ENCODE results near the gene CDT1.

DNA sequence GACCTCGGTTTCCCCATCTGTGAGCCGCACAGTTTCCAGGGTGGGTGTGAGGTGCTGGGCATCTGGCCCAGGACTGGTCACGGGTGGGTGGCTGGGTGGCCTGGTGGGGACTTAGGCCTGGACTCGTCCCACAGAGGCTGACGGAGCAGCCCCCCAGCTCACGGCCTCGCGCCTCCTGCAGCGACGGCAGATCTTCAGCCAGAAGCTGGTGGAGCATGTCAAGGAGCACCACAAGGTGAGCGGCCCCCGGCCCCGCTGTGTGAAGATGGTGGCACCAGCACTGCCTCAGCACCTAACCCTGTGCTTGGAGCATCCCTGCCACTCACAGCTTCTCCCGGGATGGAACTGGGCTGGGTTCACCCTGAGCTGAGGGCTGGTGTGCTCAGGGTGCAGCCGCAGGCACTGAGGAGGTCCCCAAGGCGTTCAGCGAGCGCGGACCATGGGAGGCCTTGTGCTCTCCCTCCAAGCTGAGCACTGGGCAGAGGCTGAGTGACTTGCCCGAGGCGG, 2.4 kb downstream of the CDT1 start:
- no peak for TF ChIP-seq EP300 (IDR thresholded peaks at IDR 0.05)
- TF ChIP-seq, protein P1, sequence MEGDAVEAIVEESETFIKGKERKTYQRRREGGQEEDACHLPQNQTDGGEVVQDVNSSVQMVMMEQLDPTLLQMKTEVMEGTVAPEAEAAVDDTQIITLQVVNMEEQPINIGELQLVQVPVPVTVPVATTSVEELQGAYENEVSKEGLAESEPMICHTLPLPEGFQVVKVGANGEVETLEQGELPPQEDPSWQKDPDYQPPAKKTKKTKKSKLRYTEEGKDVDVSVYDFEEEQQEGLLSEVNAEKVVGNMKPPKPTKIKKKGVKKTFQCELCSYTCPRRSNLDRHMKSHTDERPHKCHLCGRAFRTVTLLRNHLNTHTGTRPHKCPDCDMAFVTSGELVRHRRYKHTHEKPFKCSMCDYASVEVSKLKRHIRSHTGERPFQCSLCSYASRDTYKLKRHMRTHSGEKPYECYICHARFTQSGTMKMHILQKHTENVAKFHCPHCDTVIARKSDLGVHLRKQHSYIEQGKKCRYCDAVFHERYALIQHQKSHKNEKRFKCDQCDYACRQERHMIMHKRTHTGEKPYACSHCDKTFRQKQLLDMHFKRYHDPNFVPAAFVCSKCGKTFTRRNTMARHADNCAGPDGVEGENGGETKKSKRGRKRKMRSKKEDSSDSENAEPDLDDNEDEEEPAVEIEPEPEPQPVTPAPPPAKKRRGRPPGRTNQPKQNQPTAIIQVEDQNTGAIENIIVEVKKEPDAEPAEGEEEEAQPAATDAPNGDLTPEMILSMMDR (IDR thresholded peaks at IDR 0.05): no peak
- no peak for TF ChIP-seq POLR2A (IDR thresholded peaks at IDR 0.05)

All from tibial nerve (tissue), 4 donors.